EH (cell line): ENCODE results near the gene ITGA11.

Source experiments
- DNase-seq: peaks from one replicate; pipeline ENCODE4 v3.0.0-alpha.2; 2015; ENCODE audit warnings: low read depth

ITGA11 gene

GRCh38 chr15:68425428-68426060, 6.4 kb downstream of the ITGA11 start:
- DNase-seq = peak; percentile 51

GRCh38 chr15:68424754-68425390, 7.1 kb downstream of the ITGA11 start:
- DNase-seq = peak; percentile 62

GRCh38 chr15:68423359-68424296, 8.3 kb downstream of the ITGA11 start:
- no peak for DNase-seq

GRCh38 chr15:68422403-68423145, 9.4 kb downstream of the ITGA11 start:
- peak; percentile 31 for DNase-seq

GRCh38 chr15:68421798-68422402, 10.1 kb downstream of the ITGA11 start:
- DNase-seq = peak; percentile 85

- peak; percentile 37 for DNase-seq
Observed at GRCh38 chr15:68421115-68421551, 10.8 kb downstream of the ITGA11 start.

- DNase-seq = peak; percentile 71
Observed at GRCh38 chr15:68420186-68420684, 11.7 kb downstream of the ITGA11 start.

- peak; percentile 58 for DNase-seq
Observed at GRCh38 chr15:68419301-68420175, 12.4 kb downstream of the ITGA11 start.

GRCh38 chr15:68418611-68419161, 13.3 kb downstream of the ITGA11 start:
- peak; percentile 44 for DNase-seq

GRCh38 chr15:68417897-68418296, 14.1 kb downstream of the ITGA11 start:
- peak; percentile 41 for DNase-seq

GRCh38 chr15:68417051-68417450, 14.9 kb downstream of the ITGA11 start:
- no peak for DNase-seq

- no peak for DNase-seq
Observed at GRCh38 chr15:68416158-68416535, 15.8 kb downstream of the ITGA11 start.

- DNase-seq = no peak
Observed at GRCh38 chr15:68415501-68416157, 16.3 kb downstream of the ITGA11 start.

GRCh38 chr15:68415061-68415460, 16.9 kb downstream of the ITGA11 start:
- DNase-seq = no peak

- DNase-seq = no peak
Observed at GRCh38 chr15:68414591-68414990, 17.4 kb downstream of the ITGA11 start.

GRCh38 chr15:68414206-68414555, 17.8 kb downstream of the ITGA11 start:
- no peak for DNase-seq

GRCh38 chr15:68413363-68414205, 18.4 kb downstream of the ITGA11 start:
- DNase-seq = no peak

GRCh38 chr15:68412218-68412617, 19.7 kb downstream of the ITGA11 start:
- no peak for DNase-seq

- DNase-seq = no peak
Observed at GRCh38 chr15:68411735-68412134, 20.2 kb downstream of the ITGA11 start.
